Midbrain (tissue), 1 donor: ENCODE data around the gene FAM53B.

Source experiments
- DNase-seq: peaks from one replicate; lab custom pipeline; 2025; lab: John Stamatoyannopoulos, UW

FAM53B gene

GRCh38 chr10:124663228-124663627 is 81.0 kb downstream of the FAM53B start:
- DNase-seq: no peak

- DNase-seq: no peak
These were observed 82.5 kb downstream of the FAM53B start for GRCh38 chr10:124661660-124662180.

GRCh38 chr10:124660404-124661125 is 83.6 kb downstream of the FAM53B start:
- DNase-seq: no peak

GRCh38 chr10:124659380-124659779 is 84.8 kb downstream of the FAM53B start:
- DNase-seq: no peak

- no peak for DNase-seq
These were observed 85.5 kb downstream of the FAM53B start for GRCh38 chr10:124658591-124659242.

- no peak for DNase-seq
These were observed 86.4 kb downstream of the FAM53B start for GRCh38 chr10:124657806-124658205.

- no peak for DNase-seq
These were observed 87.6 kb downstream of the FAM53B start for GRCh38 chr10:124656541-124656940.

- DNase-seq: no peak
These were observed 88.1 kb downstream of the FAM53B start for GRCh38 chr10:124656113-124656490.

GRCh38 chr10:124655191-124656112 is 88.7 kb downstream of the FAM53B start:
- no peak for DNase-seq

- no peak for DNase-seq
These were observed 89.5 kb downstream of the FAM53B start for GRCh38 chr10:124654686-124655085.

GRCh38 chr10:124653811-124654651 is 90.1 kb downstream of the FAM53B start:
- no peak for DNase-seq

GRCh38 chr10:124653311-124653710 is 90.9 kb downstream of the FAM53B start:
- DNase-seq: no peak

- no peak for DNase-seq
These were observed 91.5 kb downstream of the FAM53B start for GRCh38 chr10:124652701-124653100.

- no peak for DNase-seq
These were observed 92.0 kb downstream of the FAM53B start for GRCh38 chr10:124652200-124652599.

- no peak for DNase-seq
These were observed 92.7 kb downstream of the FAM53B start for GRCh38 chr10:124651402-124651891.

- no peak for DNase-seq
These were observed 93.3 kb downstream of the FAM53B start for GRCh38 chr10:124650820-124651401.

GRCh38 chr10:124650263-124650662 is 93.9 kb downstream of the FAM53B start:
- DNase-seq: no peak

- peak; percentile 72 for DNase-seq
These were observed 95.0 kb downstream of the FAM53B start for GRCh38 chr10:124649214-124649613.

- DNase-seq: peak; percentile 72
These were observed 95.4 kb downstream of the FAM53B start for GRCh38 chr10:124648738-124649137.

GRCh38 chr10:124648131-124648475 is 96.1 kb downstream of the FAM53B start:
- no peak for DNase-seq
